Posterior cingulate gyrus (tissue), 11 donors: ENCODE data around the gene SLC29A3.
"Not testable (repeated sequence)": the region's sequence is repeated elsewhere in the genome, so short reads cannot be mapped to it uniquely, and the experiment has no call there.

Experiments used
- DNase-seq, 10 donors: peaks; one replicate each; pipeline versions ENCODE4 v3.0.0 to v3.0.0-alpha.2; 2020 to 2021; ENCODE audit warnings: mixed read lengths in 3 of 10
- intact Hi-C: fragments of 100-400 bp; cut with DNase I; formaldehyde crosslinking; loops from one replicate; pipeline ENCODE4 v1.15.1; 2023

SLC29A3 gene

DNA sequence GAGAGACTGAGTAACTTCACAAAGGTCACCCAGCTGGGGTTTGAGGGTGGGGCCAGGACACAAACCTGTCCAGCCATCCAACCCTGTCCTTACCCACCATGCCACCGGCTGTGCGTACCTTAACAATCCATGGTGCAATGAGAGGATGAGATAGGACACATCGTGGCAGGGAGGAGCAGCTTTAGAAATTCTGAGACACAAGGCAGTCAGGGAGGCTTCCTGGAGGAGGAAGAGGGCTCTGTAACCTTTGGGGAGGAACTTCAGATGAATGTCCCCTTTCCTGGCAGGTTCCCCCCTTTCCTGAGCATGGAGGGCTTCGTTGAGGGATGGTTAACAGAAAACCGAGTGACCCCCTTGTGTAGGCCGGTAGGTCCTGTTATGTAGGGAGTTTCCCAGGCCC, 35.6 kb upstream of the SLC29A3 start:
- intact Hi-C loops: no loop called here
- no peak for DNase-seq

DNA sequence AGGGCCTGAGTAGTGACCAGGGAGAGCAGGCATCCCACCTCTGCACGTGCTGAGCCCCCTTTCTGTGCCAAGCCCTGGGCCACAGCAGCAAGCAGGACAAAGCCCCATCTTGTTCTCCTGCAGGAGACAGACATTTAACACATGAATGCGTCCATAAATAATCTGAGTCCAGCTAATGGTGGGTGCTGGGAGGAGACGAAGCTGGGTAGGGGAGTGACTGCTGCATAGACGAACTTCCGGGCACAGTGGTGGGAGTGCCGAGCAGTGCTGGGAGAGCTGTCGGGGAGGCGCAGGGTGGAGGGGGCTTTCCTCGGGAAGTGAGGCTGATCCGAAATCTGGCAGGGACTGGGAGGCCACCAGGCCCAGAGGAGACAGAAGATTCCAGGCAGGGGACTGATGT, 35.2 kb upstream of the SLC29A3 start:
- no peak for DNase-seq
- intact Hi-C loops: loop anchor here (1.0 to 2.0 kb wide), 2 partner anchors 75 to 359 kb away; no protein-coding TSS in a partner anchor

DNA sequence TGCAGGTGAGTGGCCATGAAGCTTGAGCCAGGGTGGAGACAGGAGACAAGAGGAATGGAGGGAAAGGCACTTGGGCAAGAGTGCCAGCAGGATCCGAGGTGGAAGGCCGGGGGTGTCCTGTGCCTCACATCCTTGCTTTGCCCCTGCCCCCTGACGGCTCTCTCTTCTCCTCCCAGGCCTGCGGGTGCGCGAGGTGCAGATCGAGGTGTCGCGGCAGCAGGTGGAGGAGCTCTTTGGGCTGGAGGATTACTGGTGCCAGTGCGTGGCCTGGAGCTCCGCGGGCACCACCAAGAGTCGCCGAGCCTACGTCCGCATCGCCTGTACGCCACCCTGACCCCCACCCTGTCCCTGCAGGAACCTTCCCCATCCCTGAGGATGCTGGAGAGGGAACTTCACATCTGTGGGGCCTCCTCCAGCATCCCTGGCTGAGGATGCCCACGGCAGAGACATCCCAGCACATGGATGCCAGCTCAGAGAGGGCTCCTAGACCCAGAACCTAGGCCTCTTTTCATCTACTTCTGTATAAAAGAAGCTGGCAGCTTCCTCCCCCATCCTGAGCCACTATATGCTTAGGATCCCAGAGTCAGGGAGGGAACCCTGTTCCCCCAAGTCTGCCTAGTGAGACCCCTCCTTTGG, 34.4 kb upstream of the SLC29A3 start:
- DNase-seq: no peak
- intact Hi-C loops: loop anchor here (1.0 to 2.0 kb wide), 3 partner anchors 75 to 381 kb away; no protein-coding TSS in a partner anchor

DNA sequence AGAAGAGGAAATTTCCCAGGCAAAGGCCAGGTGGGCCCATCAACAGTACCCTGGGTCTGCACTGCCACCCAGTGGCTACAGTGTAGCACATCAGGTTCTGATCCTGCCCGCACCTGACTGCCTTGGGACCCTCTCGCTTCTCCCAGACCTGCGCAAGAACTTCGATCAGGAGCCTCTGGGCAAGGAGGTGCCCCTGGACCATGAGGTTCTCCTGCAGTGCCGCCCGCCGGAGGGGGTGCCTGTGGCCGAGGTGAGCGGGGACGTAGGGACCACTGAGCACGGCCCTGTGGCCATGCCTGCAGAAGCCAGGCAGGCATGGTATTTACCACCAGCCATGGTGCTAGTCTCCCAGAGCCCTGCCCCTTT, 33.9 kb upstream of the SLC29A3 start:
- DNase-seq: peak in 8 of 10 donors; percentile 57 to 94 (median 68)
- intact Hi-C loops: loop anchor here (1.0 to 2.0 kb wide), 2 partner anchors 360 to 382 kb away; no protein-coding TSS in a partner anchor

DNA sequence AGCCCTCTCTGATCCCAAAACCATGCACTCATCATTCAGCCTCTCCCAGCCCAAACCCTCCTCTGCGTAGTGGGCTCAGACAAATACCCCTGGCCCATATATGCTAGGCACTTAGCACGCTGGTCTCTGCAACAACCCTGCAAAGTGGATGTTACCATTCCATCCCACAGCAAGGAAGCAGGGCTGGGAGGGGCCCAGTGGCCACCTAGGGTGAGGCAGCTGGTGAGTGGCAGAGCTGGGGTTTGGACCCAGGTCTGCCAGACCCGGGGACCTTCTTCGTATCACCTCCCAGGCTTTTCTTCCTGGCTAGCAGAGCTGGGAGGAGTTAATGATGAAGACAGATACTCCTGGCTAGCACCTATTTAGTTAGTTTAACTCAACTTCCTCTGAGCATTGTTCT, 33.1 kb upstream of the SLC29A3 start:
- intact Hi-C loops: loop anchor here (1.0 to 2.0 kb wide), 2 partner anchors 361 to 383 kb away; no protein-coding TSS in a partner anchor
- DNase-seq: peak in 2 of 10 donors; percentile 51 to 59

DNA sequence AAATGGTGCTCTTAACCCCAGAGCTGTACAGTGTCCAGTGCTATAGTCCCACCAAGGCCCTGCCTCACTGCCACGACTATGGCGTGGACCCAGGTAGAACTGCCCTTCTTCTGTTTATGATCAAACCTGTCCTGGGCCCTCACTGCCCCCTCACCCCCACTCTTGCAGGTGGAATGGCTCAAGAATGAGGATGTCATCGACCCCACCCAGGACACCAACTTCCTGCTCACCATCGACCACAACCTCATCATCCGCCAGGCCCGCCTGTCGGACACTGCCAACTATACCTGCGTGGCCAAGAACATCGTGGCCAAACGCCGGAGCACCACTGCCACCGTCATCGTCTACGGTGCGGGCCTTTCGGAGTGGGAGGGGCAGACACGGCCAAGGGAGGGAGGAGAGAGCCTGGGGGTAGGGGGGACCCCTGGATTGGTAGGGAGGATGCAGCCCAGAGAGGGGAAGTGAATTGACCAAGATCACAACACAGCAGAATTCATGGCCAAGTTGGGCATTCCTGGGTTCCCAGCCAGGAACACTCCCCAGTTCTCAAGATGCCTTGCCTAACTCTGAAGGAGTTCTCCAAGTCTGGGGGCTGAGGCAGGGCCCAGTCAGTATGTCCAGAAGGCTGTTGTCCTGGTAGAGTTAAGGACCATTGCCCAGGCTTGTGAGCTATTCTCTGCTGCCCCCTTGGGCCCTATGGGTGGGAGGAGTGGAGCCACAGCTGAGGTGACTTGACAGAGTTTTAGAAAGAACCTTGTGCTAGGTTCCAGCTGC, 32.4 kb upstream of the SLC29A3 start:
- intact Hi-C loops: no loop called here
- peak in 3 of 10 donors; percentile 39 to 75 (median 42) for DNase-seq

DNA sequence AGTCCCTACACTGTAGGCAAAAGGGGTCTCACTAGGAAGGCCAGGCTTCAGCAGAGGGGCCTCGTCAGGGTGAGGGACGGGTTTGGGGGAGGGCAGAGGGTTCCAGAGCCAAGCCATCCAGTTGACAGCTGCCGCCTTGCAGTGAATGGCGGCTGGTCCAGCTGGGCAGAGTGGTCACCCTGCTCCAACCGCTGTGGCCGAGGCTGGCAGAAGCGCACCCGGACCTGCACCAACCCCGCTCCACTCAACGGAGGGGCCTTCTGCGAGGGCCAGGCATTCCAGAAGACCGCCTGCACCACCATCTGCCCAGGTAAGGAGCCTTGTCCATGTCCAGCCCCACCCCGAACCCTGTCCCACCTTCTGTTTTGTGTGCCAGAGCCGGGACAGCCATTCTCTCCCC, 31.6 kb upstream of the SLC29A3 start:
- peak in 3 of 10 donors; percentile 53 to 67 (median 65) for DNase-seq
- intact Hi-C loops: no loop called here

DNA sequence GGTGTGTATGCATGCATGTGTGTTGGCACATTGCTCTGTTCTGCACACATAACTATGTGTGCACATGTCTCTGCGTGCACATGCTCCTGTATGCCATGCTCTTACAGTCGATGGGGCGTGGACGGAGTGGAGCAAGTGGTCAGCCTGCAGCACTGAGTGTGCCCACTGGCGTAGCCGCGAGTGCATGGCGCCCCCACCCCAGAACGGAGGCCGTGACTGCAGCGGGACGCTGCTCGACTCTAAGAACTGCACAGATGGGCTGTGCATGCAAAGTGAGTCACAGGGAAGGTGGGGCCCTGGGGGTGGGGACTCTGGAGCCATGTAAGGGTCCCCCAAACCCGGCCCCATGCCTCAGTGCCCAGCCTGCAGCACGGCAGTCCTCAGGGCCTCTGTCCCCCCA, 30.6 kb upstream of the SLC29A3 start:
- peak in 3 of 10 donors; percentile 40 to 74 (median 44) for DNase-seq
- intact Hi-C loops: no loop called here

DNA sequence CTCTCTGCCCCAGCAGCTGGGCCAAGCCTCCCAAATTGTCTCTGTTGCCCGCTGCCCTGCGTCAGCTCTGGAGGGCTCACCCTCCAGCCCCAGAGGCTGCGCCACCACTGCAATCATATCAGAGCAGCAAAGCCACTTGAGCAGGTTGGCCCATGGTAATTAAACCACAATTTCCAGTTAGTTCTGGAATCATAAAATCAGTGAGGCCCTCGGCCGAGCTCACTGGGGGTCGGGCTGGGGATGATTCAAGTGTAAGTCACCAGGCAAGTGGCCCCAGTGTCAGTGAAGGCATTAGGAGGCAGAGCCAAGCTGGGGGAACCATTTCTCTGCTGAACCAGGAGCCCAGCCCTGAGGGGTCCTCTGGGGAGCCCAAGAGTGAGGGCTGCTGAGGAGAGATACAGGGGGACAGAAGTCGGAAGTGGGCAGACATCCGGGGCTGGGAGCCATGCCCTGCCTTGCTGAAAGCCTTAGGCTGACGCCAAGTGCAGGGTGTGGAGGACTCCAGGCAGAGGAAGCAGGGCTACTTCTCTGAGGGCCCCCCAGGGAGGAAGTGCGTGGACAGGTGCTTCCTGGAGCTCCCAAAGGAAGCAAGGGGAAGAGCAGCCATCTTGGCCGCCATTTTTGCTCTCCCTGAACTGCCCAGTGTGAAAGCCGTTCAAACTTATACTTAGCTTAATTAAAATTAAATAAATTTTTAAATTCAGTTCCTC, 29.5 kb upstream of the SLC29A3 start:
- intact Hi-C loops: no loop called here
- DNase-seq: peak in 3 of 10 donors; percentile 39 to 67 (median 46)

DNA sequence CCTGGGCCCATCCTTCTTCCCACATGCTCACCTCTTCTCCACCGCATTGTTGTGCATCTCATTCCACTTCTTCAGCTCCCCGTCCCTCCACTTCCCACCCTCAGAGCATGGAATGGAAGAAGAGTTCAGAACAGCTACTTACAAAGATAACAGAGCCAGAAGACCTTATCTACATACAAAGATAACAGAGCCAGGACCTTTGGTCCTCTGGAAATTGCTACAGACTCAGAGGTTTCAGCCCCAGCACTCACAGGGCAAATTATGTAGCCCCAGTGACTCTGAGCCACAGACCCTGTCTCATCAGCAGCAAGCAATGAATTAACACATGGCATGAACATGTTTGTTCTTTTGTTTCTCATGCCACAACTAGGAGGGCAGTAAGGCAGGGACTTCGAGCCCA, 28.7 kb upstream of the SLC29A3 start:
- intact Hi-C loops: no loop called here
- no peak for DNase-seq

DNA sequence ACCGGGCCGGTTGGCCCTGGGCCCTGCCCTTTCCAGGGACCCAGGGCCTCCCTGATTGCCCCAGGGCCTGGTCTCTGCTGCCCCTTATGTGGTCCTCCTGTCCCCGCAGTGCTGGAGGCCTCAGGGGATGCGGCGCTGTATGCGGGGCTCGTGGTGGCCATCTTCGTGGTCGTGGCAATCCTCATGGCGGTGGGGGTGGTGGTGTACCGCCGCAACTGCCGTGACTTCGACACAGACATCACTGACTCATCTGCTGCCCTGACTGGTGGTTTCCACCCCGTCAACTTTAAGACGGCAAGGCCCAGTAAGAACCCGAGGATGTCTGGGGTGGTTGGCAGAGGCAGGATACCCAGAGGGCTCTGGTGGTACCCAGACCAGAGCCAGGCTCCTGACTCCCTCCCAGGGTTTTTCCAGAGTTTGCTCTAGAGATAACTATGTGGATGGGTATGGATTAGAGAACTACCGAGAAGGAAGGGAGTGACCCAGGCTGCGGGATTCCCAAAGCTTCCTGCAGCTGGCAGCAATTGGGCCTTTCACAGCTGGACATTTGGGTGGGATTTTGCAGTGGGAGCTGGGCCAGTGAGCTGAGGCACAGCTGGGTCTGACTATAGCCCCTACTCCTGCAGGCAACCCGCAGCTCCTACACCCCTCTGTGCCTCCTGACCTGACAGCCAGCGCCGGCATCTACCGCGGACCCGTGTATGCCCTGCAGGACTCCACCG, 28.1 kb upstream of the SLC29A3 start:
- DNase-seq: peak in 3 of 10 donors; percentile 58 to 72 (median 61)
- intact Hi-C loops: no loop called here

DNA sequence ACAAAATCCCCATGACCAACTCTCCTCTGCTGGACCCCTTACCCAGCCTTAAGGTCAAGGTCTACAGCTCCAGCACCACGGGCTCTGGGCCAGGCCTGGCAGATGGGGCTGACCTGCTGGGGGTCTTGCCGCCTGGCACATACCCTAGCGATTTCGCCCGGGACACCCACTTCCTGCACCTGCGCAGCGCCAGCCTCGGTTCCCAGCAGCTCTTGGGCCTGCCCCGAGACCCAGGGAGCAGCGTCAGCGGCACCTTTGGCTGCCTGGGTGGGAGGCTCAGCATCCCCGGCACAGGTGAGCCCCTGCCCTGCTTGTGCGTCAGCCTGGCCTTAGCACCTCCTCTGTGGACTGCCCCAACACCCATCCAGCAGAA, 27.5 kb upstream of the SLC29A3 start:
- intact Hi-C loops: no loop called here
- DNase-seq: peak in 3 of 10 donors; percentile 53 to 82 (median 67)

DNA sequence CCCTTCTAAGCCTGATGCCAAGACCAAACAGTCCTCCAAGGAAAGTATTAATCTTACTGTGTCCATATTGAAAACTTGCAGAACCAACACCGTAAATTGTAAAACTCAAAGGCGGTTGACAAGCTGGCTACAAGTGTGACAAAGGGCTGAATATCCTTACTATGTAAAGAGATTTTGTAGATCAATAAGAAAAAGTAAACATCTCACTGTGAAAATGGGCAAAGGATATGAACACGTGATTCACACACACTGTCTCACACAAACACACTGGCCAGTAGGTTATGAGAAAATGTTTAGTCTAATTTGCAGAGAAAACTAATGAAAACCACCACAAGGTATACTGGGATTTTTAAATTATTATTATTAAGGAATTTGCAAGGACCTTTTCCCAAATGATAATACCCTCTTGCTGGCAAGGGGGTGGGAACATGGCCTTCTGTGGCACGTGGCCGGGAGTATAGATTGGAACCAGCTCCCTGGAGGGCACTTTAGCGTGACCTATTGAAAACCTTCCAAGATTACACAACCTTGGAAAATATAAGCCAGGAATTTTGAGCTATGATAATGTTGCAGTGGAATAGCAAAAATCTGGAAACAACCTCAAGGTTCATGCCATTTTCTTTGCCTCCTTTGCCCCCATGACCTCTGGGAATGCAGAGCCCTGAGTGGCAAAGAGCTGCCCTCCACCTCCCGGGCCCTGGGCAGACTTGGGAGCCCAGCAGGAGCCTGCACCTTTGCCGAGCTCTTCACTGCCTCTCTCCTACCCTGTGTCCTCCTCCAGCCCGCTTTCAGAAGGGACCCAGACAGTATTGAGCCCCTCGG, 26.2 kb upstream of the SLC29A3 start:
- intact Hi-C loops: no loop called here
- peak in 2 of 10 donors; percentile 40 to 51 for DNase-seq

DNA sequence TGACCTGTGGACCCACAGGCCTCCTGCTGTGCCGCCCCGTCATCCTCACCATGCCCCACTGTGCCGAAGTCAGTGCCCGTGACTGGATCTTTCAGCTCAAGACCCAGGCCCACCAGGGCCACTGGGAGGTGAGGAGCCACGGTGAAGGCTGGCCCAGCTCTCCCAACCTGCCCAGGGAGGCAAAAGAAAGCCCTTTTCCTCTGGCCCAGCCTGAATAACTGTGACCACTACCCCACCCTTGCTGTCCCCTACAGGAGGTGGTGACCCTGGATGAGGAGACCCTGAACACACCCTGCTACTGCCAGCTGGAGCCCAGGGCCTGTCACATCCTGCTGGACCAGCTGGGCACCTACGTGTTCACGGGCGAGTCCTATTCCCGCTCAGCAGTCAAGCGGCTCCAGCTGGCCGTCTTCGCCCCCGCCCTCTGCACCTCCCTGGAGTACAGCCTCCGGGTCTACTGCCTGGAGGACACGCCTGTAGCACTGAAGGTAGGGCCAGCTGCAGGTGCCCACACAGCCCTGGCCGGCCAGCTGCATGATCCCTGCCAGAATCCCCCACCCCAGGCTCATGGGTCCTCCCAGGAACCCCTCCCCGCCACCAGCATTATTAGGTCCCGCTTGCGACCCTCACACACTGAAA, 25.5 kb upstream of the SLC29A3 start:
- intact Hi-C loops: no loop called here
- DNase-seq: peak in 6 of 10 donors; percentile 34 to 92 (median 72)

DNA sequence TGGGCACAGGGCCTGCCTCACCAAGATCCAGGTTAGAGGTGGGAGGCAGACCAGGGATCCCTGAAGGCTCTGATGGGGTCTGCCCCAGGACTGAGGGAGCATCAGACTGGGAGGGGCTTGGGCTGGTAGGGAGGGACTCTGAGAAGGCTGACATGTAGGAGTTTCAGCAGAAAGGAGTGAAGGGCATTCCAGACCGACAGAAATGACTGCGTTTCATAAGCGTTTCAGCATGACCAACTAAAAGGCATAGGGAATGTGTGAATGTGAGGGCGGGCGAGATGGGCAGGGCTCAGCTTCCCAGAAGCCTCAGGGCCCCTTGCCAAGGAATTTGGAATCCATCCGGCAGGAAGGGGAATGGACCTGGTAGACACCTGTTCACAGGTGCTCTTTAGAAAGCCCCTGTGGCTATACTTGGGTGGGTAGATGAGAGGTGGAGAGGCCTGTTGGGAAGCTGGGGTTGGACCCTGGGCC, 24.9 kb upstream of the SLC29A3 start:
- DNase-seq: peak in 5 of 10 donors; percentile 36 to 82 (median 77)
- intact Hi-C loops: no loop called here

DNA sequence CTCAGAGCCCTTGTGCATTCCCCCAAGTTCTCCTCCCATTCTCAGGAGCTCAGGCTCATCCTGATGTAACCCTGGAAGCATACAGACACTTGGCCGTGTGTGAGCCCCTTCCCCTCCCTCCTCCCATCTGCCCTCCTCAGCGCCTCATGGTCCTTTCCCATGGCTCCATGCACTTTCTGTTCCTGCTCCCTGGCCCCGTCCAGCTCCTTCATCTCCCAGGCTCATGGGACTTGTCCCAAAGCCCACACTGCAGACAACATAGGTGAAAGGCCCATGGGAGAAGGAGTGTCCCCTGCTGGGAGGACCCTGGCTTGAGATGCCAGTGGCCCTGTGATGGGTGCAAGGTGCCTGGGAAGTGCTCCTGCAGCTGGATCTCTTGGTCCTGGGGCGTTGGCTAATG, 24.2 kb upstream of the SLC29A3 start:
- intact Hi-C loops: no loop called here
- DNase-seq: peak in 3 of 10 donors; percentile 54 to 58 (median 54)

DNA sequence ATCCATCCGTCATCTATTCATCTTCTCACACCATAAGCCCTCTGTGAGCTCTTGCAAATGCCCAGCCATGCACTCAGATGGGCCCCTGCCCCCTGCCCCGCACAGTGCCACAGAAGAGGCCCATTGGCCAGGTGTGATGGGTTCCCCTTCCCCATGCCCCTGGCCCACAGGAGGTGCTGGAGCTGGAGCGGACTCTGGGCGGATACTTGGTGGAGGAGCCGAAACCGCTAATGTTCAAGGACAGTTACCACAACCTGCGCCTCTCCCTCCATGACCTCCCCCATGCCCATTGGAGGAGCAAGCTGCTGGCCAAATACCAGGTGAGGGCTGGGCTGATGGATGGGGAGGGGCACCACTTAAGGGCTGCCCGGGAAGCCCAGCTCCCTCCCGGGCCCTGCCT, 23.4 kb upstream of the SLC29A3 start:
- intact Hi-C loops: no loop called here
- peak in 2 of 10 donors; percentile 28 to 75 for DNase-seq

DNA sequence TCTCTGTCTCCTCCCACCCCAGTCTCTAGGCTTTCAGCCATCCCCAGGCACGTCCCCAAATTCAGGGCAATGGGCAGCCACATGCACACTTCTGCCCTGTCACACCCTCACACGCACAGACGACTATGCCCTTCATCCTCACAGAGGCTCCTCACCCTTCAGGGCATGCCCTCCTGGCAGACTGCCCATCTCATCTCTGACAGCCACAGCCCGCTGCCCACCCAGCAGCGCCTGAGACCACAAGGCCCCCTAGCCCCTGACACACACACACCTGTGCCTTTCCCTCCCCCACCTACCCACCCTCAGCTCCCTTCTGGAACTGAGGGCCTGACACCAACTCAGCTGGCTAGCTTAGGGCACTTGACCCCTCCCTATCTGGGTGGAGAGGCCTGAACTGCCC, 23.0 kb upstream of the SLC29A3 start:
- peak in 3 of 10 donors; percentile 25 to 64 (median 39) for DNase-seq
- intact Hi-C loops: no loop called here

DNA sequence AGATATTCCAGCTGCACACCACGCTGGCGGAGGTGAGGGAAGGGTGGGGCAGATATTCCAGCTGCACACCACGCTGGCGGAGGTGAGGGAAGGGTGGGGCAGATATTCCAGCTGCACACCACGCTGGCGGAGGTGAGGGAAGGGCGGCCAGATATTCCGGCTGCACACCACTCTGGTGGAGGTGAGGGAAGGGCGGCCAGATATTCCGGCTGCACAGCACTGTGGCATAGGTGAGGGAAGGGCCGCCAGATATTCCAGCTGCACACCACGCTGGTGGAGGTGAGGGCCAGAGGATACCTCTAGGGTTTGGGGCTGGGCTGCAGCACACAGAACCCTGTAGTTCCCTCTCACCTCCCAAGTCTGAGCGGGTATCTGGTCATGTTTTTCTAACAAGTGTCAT, 22.2 kb upstream of the SLC29A3 start:
- peak in 2 of 10 donors; percentile 57 to 60 for DNase-seq
- intact Hi-C loops: not testable (repeated sequence)
